Gastrocnemius medialis (tissue), 4 donors: ENCODE results near the gene USP6NL.

Experiments used
- CTCF ChIP-seq, 5 experiments: fragments of 450-650 bp in 3 of 5; fragments of 200-600 bp in 2 of 5; sonication (generic) in 2 of 5; IDR thresholded peaks in 4 of 5; conservative IDR thresholded peaks in 1 of 5; 1 replicate in 4 of 5; 2 replicates in 1 of 5; pipeline ENCODE4 v1.5.1; 2016 to 2019; ENCODE audit warnings: antibody characterized with exemption in 5 of 5, mild to moderate bottlenecking in 3 of 5, moderate library complexity in 3 of 5
- POLR2A ChIP-seq, 2 donors: fragments of 450-650 bp; IDR thresholded peaks; one replicate each; pipeline ENCODE4 v1.6.1; 2017; ENCODE audit warnings: antibody characterized with exemption in 2 of 2, mild to moderate bottlenecking in 2 of 2, moderate library complexity in 2 of 2

- no peak for TF ChIP-seq CTCF (IDR thresholded peaks at IDR 0.05 in 4 of 5, conservative IDR thresholded peaks at IDR 0.05 in 1 of 5)
- TF ChIP-seq POLR2A (IDR thresholded peaks at IDR 0.05), result no peak
Observed at GRCh38 chr10:11512596-11512995, 98.9 kb downstream of the USP6NL start.
